Measurements from ENCODE around the gene CRKL. TPM values are rescaled to one million over a fixed set of nuclear protein-coding genes. Genes with fewer than 3 reads are reported as not detected.
A peak's percentile ranks its signal among the peaks of the same experiment; 100 is the strongest.

The CRKL gene
- total RNA-seq, 1 experiment from 2014 or later, result 106 TPM

DNA sequence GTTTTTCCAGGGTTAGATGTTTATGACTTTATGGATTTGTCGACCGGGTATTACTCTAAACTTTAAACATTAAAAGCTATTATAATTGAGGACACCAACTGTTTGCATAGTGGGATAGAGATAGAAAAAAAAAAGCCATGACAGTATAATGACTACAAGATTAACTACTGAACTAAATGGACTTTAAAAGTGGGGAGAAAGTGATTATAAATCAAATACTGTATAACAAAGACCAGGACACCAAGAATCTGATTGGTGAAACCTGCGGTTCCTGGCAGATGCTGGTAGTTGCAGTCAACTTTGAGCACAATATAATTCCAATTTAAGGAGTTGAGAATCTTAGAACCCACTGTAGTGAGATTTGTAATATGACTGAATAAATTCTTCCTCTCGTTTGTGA lies 2.5 kb downstream of the CRKL start:
- no peak overlapping the region for H4K5ac ChIP-seq (ENCODE audit: insufficient read length, low read depth, low read length)
- TF ChIP-seq, protein P1, sequence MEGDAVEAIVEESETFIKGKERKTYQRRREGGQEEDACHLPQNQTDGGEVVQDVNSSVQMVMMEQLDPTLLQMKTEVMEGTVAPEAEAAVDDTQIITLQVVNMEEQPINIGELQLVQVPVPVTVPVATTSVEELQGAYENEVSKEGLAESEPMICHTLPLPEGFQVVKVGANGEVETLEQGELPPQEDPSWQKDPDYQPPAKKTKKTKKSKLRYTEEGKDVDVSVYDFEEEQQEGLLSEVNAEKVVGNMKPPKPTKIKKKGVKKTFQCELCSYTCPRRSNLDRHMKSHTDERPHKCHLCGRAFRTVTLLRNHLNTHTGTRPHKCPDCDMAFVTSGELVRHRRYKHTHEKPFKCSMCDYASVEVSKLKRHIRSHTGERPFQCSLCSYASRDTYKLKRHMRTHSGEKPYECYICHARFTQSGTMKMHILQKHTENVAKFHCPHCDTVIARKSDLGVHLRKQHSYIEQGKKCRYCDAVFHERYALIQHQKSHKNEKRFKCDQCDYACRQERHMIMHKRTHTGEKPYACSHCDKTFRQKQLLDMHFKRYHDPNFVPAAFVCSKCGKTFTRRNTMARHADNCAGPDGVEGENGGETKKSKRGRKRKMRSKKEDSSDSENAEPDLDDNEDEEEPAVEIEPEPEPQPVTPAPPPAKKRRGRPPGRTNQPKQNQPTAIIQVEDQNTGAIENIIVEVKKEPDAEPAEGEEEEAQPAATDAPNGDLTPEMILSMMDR (conservative IDR thresholded peaks at IDR 0.05), result no peak
- no peak overlapping the region for H2AK5ac ChIP-seq (ENCODE audit: insufficient read length, low read length)
- H3K4ac ChIP-seq (ENCODE audit: low read depth, low read length), result no peak overlapping the region
- no peak overlapping the region for H2BK20ac ChIP-seq (ENCODE audit: low read depth, low read length, poor library complexity, severe bottlenecking)
- H3K14ac ChIP-seq (ENCODE audit: insufficient read depth, low read length), result no peak overlapping the region
- H3T11ph ChIP-seq (ENCODE audit: low read length), result no peak overlapping the region
- H2BK5ac ChIP-seq (ENCODE audit: insufficient read length, low read length), result no peak overlapping the region
- H3K18ac ChIP-seq (ENCODE audit: insufficient read length, low read depth, low read length), result no peak overlapping the region
- H3K27ac ChIP-seq (ENCODE audit: insufficient read length, low read depth, low read length), result no peak overlapping the region
- Mint-ChIP-seq H3K4me1 (peaks cover 37 to 45% of the 10 kb centered on the region in 2 experiments), H3K36me3 (ENCODE audit: insufficient read depth in 1 of 3, low read depth in 3 of 3) (peaks cover 15 to 40% (median 27%) of the 10 kb centered on the region in 3 experiments), H3K9me3 (peaks cover 0 to 2% of the 10 kb centered on the region in 2 experiments; a peak in 3 of 5 replicates), H3K27me3 (ENCODE audit: low read depth) (no peaks in the 10 kb centered on the region), H3K4me3 (peak overlapping the region; percentile 98 to 99), H3K27ac (peak overlapping the region in 2 of 3 experiments; percentile 5 to 83; a peak in 3 of 7 replicates)
- no peak overlapping the region for H2BK12ac ChIP-seq (ENCODE audit: insufficient read length, low read depth, low read length)
- H3K79me1 ChIP-seq (ENCODE audit: insufficient read depth, low read depth, low read length, poor library complexity, severe bottlenecking), result no peaks in the 10 kb centered on the region
- H2BK120ac ChIP-seq (ENCODE audit: low read depth, low read length, poor library complexity, severe bottlenecking), result no peak overlapping the region
- H2AFZ ChIP-seq (ENCODE audit: low read length), result no peak overlapping the region
- WGBS (ENCODE audit: extremely low coverage, insufficient read length, low lambda C conversion rate), result no CpG with 5 or more reads among the region's 4 CpGs
- H3K56ac ChIP-seq (ENCODE audit: insufficient read length, low read depth, low read length), result no peak overlapping the region
- no peak overlapping the region for H4K8ac ChIP-seq (replicated peaks; ENCODE audit: insufficient read length, low read depth, low read length)
- H2BK15ac ChIP-seq (ENCODE audit: low read depth, low read length), result no peak overlapping the region
- peaks cover 3% of the 10 kb centered on the region; the same call in 1 of the 2 replicates for H3K4me1 ChIP-seq (ENCODE audit: insufficient read depth, low read length)
- DNase-seq, result no peak
- no peaks in the 10 kb centered on the region for H3K27me3 ChIP-seq (ENCODE audit: insufficient read depth, low read length)
- no peak overlapping the region for H4K91ac ChIP-seq (ENCODE audit: insufficient read length, low read depth, low read length)
- H3K23ac ChIP-seq (ENCODE audit: insufficient read length, low read depth, low read length), result no peak overlapping the region
- peak overlapping the region; percentile 57 for H3K4me2 ChIP-seq (ENCODE audit: insufficient read depth, insufficient read length, low read length)
- H3K9me3 ChIP-seq (ENCODE audit: control insufficient read depth, low read depth, low read length), result no peaks in the 10 kb centered on the region
- H3K79me2 ChIP-seq (ENCODE audit: insufficient read depth, low read length), result peaks cover 56% of the 10 kb centered on the region
- peaks cover 11% of the 10 kb centered on the region for H3K23me2 ChIP-seq (ENCODE audit: insufficient read length, low read depth, low read length, poor library complexity, severe bottlenecking)
- H4K20me1 ChIP-seq (ENCODE audit: control insufficient read depth, insufficient read depth, insufficient read length), result no peaks in the 10 kb centered on the region
- H3K9ac ChIP-seq (ENCODE audit: extremely low read depth, insufficient read length, low read length), result peak overlapping the region; percentile 26
